Activated CD4-positive, alpha-beta T cell treated with anti-CD3 and anti-CD28 coated beads, Interleukin-2, amount 50 U/mL, for 24 hours (primary cell): ENCODE measurements around the gene C16orf78.
A peak's percentile ranks its signal among the peaks of the same experiment; 100 is the strongest.

ENCODE experiments used
- DNase-seq, 2 donors: peaks; one replicate each; pipeline ENCODE4 v3.0.0-alpha.2; 2020; ENCODE audit warnings: low read depth in 1 of 2, low spot score in 1 of 2

The C16orf78 gene

DNA sequence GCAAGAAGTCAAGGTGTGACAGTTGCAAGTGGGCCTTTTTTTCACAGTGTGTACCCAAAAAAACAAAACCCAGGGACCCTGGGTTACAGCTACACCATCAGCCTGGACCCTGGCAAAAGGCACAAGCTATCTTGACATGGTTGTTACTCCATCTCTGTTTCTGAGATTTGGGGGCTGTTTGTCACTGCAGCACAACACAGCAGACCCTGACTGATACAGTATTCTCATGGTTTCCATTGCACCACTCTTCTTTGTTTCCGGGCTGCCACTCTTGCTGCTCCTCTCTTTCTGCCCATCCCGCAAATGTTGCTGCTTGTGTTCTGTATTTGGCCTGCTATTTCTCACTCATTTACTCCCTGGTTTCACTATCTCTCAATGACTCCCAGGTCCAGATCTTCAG is 55.2 kb downstream of the C16orf78 start:
- no peak for DNase-seq

DNA sequence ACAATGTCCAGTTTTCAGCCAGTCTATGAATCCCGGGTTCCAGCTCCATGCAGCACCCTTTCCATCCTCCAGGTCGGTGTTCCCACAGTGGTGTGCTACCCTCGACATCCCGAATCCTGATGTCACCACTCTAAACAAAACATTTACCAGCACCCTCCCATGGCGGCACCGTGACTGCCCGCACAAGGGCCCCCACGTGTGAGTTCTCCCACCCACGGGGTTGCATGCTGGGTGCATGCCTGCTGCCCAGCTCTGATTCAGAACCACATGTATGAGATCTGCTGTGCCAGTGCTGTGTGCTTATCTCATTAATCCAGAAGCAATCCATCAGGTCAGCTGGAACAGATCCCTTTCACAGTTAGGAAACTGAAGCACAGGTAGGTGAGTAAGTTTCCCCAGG is 57.4 kb downstream of the C16orf78 start:
- DNase-seq: no peak

GRCh38 chr16:49431591-49432290 is 58.1 kb downstream of the C16orf78 start:
- DNase-seq: no peak

- DNase-seq: no peak
Observed at GRCh38 chr16:49434733-49435132, 61.1 kb downstream of the C16orf78 start.

DNA sequence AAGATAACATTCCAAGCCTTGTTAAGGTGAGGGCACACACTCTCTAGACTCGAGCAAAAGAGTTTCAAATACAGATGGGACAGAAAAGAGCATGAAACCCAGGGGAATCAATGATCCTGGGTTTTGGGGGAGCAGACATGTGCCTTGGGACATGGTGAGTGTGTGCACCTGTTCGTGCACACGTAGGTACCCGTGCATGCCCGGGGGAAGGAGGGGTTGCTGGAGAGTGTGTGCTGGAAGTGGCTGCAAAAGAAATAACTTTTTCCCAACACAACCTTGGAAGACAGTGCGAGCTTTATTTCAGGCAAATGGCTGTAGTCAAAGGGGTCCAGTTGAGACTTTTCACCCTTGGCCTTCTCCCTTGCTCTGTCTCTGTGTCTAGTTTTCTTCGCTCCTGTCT is 62.6 kb downstream of the C16orf78 start:
- DNase-seq: no peak

DNA sequence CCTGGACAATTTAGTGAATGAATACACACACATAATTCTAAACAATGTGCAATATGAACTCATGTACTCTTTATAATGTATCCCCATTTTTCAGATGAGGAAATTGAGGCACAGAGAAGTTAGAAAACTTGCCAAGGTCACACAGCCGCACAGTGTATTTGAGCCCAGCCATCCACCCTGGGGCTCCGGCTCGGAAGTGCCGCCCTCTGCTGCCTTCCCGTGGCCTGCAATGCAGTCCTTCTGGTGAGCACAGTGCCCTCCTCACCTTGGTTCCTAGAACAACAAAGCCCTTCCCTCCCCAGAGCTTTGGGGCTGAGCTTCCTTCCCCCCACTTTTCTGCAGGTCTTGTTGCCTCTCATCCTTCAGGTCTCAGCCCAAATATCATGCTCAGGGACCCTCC is 63.7 kb downstream of the C16orf78 start:
- DNase-seq: no peak

DNA sequence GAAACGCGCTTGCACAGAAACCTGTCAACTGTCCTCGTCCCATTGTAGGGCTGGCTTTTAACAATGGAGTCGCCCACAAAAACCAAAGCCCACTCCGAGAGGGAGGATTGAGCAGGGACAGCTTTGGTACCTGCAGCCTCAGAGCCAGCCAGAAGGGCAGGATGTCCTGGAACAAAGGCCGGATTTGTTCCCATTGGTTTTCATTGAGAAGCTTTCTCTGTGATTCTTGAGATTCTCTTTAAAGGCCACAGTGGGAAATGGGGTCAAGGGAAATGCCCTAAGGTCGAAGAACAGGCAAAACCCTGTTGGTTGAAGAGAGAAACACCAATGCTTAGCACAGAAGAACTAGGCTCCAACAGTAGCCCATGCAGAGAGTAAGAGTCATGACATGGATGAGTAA is 65.4 kb downstream of the C16orf78 start:
- no peak for DNase-seq

DNA sequence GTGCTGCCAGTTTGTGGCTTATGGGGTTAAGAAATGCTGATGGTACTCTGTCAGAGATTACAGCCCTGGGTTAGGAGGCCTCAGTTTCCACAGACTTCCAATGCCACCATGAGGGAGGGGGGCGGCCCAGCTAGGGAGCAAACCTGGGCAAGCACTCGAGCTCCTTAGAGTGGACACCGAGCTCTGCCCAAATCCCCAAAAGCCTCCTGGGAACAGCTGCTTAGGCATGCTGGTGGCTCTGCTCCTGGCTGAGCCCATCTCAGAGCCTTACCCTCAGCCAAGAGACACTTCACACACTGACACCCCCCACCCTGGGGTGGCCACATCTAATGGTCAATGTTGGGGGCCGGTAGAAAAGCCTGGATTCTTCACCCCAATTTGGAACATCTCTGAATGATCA is 66.1 kb downstream of the C16orf78 start:
- DNase-seq: no peak

DNA sequence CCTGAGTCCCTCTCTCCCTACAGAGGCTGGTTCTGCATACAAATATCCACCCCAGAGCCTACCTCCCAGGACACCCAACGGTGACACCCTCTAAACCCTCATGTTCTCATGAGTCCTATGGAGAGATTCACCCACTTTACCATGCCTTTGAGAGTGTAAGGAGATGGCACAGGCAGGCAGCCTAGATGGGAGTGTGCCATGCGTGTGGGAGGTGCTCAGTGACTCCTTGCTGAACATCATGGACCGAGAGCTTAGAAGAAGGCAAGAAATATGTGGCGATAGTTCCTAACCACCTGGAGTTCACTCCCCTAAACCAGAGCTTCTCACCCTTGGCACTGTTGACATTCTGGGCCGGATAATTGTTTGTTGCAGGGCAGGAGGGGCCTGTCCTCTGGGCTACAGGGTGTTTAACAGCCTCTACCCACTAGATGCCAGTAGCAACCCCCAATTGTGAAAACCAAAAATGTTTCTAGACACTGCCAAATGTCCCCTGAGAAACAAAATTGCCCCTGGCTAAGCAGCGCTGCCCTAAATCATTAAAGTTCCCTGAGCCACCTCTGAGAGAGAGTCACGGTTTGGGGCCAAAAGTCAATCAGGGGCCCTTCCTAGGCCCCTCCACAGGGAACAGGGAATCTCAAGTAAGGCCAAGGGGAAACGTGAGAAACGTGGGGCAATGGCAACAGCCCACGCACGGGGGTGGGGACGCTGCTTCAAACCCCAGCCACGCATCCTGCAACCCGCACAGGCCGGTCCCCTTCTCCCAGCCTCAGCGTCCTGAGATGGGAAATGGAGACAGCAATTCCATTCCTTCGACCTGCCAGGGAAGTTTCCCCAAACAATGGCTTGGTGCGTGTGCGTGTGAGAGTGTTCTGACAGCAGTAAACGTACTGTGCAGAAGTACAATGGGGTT is 66.8 kb downstream of the C16orf78 start:
- no peak for DNase-seq

GRCh38 chr16:49441366-49441780 is 67.8 kb downstream of the C16orf78 start:
- DNase-seq: peak in 1 of 2 donors; percentile 31

GRCh38 chr16:49442805-49443204 is 69.2 kb downstream of the C16orf78 start:
- no peak for DNase-seq

DNA sequence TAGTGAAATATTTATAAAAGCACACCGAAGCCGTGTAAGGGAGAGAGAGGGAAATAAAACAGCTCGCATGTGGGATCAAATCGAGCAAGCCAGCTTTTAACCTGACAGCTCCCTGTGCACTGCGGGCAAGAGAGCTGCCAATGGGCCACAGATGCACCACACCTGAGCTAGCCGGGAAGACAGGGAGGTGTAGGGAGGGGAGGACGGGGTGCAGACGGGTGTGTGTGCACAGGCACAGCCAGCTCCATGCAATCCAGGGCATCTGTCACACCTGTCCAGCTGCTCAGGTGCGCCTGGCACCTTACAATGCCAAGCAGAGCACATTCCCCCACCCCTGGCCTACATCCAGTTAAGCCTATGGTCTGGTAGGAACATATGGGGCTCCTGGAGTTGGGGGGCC is 70.0 kb downstream of the C16orf78 start:
- no peak for DNase-seq

DNA sequence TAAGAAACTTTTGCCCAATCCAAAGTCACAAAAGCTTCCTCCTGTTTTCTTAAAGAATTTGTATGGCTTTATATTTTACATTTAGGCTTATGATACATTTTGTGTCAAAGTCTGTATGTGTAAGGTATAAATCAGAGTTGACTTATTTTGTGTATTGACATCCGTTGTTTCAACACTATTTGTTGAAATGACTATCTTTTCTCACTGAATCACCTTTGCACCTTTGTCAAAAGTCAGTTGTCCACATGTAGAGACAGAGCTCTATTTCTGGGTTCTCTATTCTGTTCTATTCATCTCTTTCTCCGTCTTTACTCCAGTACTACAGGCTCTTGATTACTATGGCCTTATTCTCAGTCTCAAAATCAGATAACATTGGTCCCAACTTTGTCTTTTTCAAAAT is 73.2 kb downstream of the C16orf78 start:
- DNase-seq: no peak
